HepG2 (cell line): ENCODE data around the gene MLLT10. TPM values are rescaled to one million over a fixed set of nuclear protein-coding genes. Genes with fewer than 3 reads are reported as not detected.

Source experiments
- ATAC-seq: fragments of 200-7000 bp; cut with Tn5 transposase; 3 replicates; pipeline ENCODE4 v1.9.1; 2020; ENCODE audit warnings: mild to moderate bottlenecking, moderate library complexity
- BruUV-seq: library from RNA; stranded (reverse); fragments of 400-500 nt; replicated peaks from 2 replicates; lab custom pipeline; 2021; lab: Mats Ljungman, UMichigan
- CTCF ChIA-PET: fragments of 300-600 bp; formaldehyde crosslinking; extraction: SDS; loops from one replicate; lab custom pipeline; 2021; ENCODE audit warnings: low total read pairs, inconsistent platforms, low intra/inter-chr PET ratio; lab: Yijun Ruan, JAX
- POLR2A ChIA-PET: fragments of 350-600 bp; sonication (Branson Sonifier 250); formaldehyde crosslinking; loops from one replicate; lab custom pipeline; 2020; ENCODE audit warnings: antibody characterized with exemption, inconsistent platforms; lab: Yijun Ruan, JAX
- DNase-seq: peaks from one replicate; pipeline ENCODE4 v3.0.0-alpha.2; 2015; ENCODE audit warnings: low spot score
- FAIRE-seq: peaks from 3 replicates; lab custom pipeline; 2011; peaks lifted over from hg19 to GRCh38; lab: Jason Lieb, UNC
- H2AFZ ChIP-seq: one replicate; pipeline ENCODE4 v1.6.1; 2011; ENCODE audit warnings: low read length, inconsistent platforms
- H3K27ac ChIP-seq: fragments of 300-600 bp; 3 replicates; pipeline ENCODE4 v1.8.0; 2011; ENCODE audit warnings: mixed run types, mild to moderate bottlenecking, mixed read lengths, low read length, inconsistent platforms; ENCODE audit not compliant: insufficient read depth; ENCODE audit errors: extremely low read length
- H3K27me3 ChIP-seq, 2 experiments: fragments of 200-600 bp in 1 of 2; 2 replicates in 1 of 2; 3 replicates in 1 of 2; pipeline versions ENCODE4 v1.6.0 to v1.8.0; 2011; ENCODE audit warnings: low read length in 2 of 2, mild to moderate bottlenecking in 2 of 2, moderate library complexity in 2 of 2, inconsistent platforms in 1 of 2; ENCODE audit not compliant: insufficient read depth in 2 of 2, control insufficient read depth in 1 of 2
- H3K36me3 ChIP-seq, 2 experiments: fragments of 200-600 bp in 1 of 2; replicated peaks in 1 of 2; 2 replicates in 1 of 2; 3 replicates in 1 of 2; pipeline versions ENCODE4 v1.5.1 to v1.8.0; 2011; ENCODE audit warnings: low read length in 2 of 2, inconsistent platforms in 1 of 2; ENCODE audit not compliant: insufficient read depth in 2 of 2, control insufficient read depth in 1 of 2
- H3K4me1 ChIP-seq: 2 replicates; pipeline ENCODE4 v1.5.1; 2012; ENCODE audit warnings: low read length, inconsistent platforms; ENCODE audit not compliant: insufficient read depth
- H3K4me2 ChIP-seq: 2 replicates; pipeline ENCODE4 v1.6.0; 2011; ENCODE audit warnings: low read depth, low read length, inconsistent platforms
- H3K4me3 ChIP-seq, 3 experiments: fragments of 200-600 bp in 1 of 3; sonication (generic), shearing (Covaris generic) in 1 of 3; replicated peaks in 1 of 3; 2 replicates each; pipeline ENCODE4 v1.5.1; 2011 to 2016; ENCODE audit warnings: low read length in 3 of 3, inconsistent platforms in 2 of 3, low read depth in 2 of 3, mild to moderate bottlenecking in 2 of 3, control low read depth in 1 of 3, mixed read lengths in 1 of 3; ENCODE audit not compliant: insufficient read depth in 1 of 3
- H3K79me2 ChIP-seq: one replicate; pipeline ENCODE4 v1.6.1; 2011; ENCODE audit warnings: low read length, inconsistent platforms; ENCODE audit not compliant: insufficient read depth
- H3K9ac ChIP-seq: 2 replicates; pipeline ENCODE4 v1.6.0; 2011; ENCODE audit warnings: mild to moderate bottlenecking, low read depth, low read length, inconsistent platforms; ENCODE audit not compliant: insufficient read depth
- H3K9me3 ChIP-seq: 2 replicates; pipeline ENCODE4 v1.5.1; 2012; ENCODE audit warnings: mild to moderate bottlenecking, low read length
- H4K20me1 ChIP-seq: 2 replicates; pipeline ENCODE4 v1.6.0; 2011; ENCODE audit warnings: inconsistent platforms, mild to moderate bottlenecking, low read length, moderate library complexity; ENCODE audit not compliant: insufficient read depth
- IRX3 ChIP-seq: sonication (generic); formaldehyde crosslinking; IDR thresholded peaks from 2 replicates; pipeline ENCODE4 v1.8.1; 2023; ENCODE audit warnings: mild to moderate bottlenecking, low read depth, missing genetic modification reagents, borderline replicate concordance
- MAFK ChIP-seq, 2 experiments: IDR thresholded peaks in 1 of 2; conservative IDR thresholded peaks in 1 of 2; 2 replicates each; pipeline ENCODE4 v1.6.1; 2011; ENCODE audit warnings: improper control_type of control experiment in 2 of 2, low read length in 2 of 2
- MTA1 ChIP-seq: sonication (generic); formaldehyde crosslinking; IDR thresholded peaks from 2 replicates; pipeline ENCODE4 v1.4.0; 2020; ENCODE audit warnings: missing genetic modification reagents, mild to moderate bottlenecking, borderline replicate concordance
- NR2C2 ChIP-seq: sonication (generic); formaldehyde crosslinking; IDR thresholded peaks from 2 replicates; pipeline ENCODE4 v1.4.0; 2020; ENCODE audit warnings: missing genetic modification reagents, mild to moderate bottlenecking, moderate library complexity, borderline replicate concordance
- RBAK ChIP-seq: sonication (generic); formaldehyde crosslinking; IDR thresholded peaks from 2 replicates; pipeline ENCODE4 v1.5.1; 2020; ENCODE audit warnings: mild to moderate bottlenecking, missing genetic modification reagents
- RBM39 ChIP-seq: fragments of 200-400 bp; formaldehyde crosslinking; IDR thresholded peaks from one replicate; pipeline ENCODE4 v1.6.1; 2018; ENCODE audit warnings: antibody characterized with exemption, mild to moderate bottlenecking, low read depth, low read length; ENCODE audit not compliant: poor library complexity, severe bottlenecking
- TBX3 ChIP-seq: fragments of 450-650 bp; IDR thresholded peaks from 2 replicates; pipeline ENCODE4 v1.6.1; 2017; ENCODE audit warnings: antibody characterized with exemption, mild to moderate bottlenecking, inconsistent platforms, borderline replicate concordance
- TEAD2 ChIP-seq: sonication (generic); formaldehyde crosslinking; IDR thresholded peaks from 2 replicates; pipeline ENCODE4 v1.9.0; 2021; ENCODE audit warnings: missing genetic modification reagents
- ZFP62 ChIP-seq: sonication (generic); formaldehyde crosslinking; IDR thresholded peaks from 2 replicates; pipeline ENCODE4 v1.4.0; 2020; ENCODE audit warnings: missing genetic modification reagents
- ZNF101 ChIP-seq: sonication (generic); formaldehyde crosslinking; IDR thresholded peaks from 2 replicates; pipeline ENCODE4 v1.4.0; 2020; ENCODE audit warnings: mild to moderate bottlenecking, low read depth, missing genetic modification reagents, borderline replicate concordance
- ZNF232 ChIP-seq: sonication (generic); formaldehyde crosslinking; IDR thresholded peaks from 2 replicates; pipeline ENCODE4 v1.4.0; 2020; ENCODE audit warnings: missing genetic modification reagents, borderline replicate concordance
- ZNF598 ChIP-seq: sonication (generic); formaldehyde crosslinking; IDR thresholded peaks from 2 replicates; pipeline ENCODE4 v1.5.1; 2020; ENCODE audit warnings: mild to moderate bottlenecking, missing genetic modification reagents, borderline replicate concordance
- WGBS: methylation state at CpG from one replicate; pipeline ENCODE4 v1.1.6; 2017; ENCODE audit warnings: low lambda C conversion rate; 5-methylcytosine and 5-hydroxymethylcytosine counted together
- in situ Hi-C: cut with HindIII; loops from 2 replicates; pipeline ENCODE4 v1.10.0; 2017; ENCODE audit warnings: low pct_unique_long_range_greater_than_20kb; ENCODE audit not compliant: extremely low pct_ligation_motif_present
- intact Hi-C: fragments of 100-400 bp; cut with micrococcal nuclease; formaldehyde crosslinking; loops from one replicate; pipeline ENCODE4 v1.10.0; 2022; ENCODE audit not compliant: unreplicated experiment
- polyA plus RNA-seq, 8 experiments: library from polyadenylated mRNA; depleted of rRNA in 3 of 8; stranded (reverse) in 7 of 8; unstranded in 1 of 8; fragments of >200 nt; fragmentation: Illumina TruSeq in 4 of 8; extraction: Trizol in 4 of 8; gene quantifications; 2 replicates each; pipeline versions ENCODE4 v1.2.1 to v1.2.3, GENCODE V29; 2011 to 2016; ENCODE audit warnings: low read depth in 4 of 8, missing spikeins in 1 of 8, mixed read lengths in 1 of 8; ENCODE audit not compliant: insufficient read depth in 1 of 8
- total RNA-seq, 5 experiments: library from RNA; depleted of rRNA; stranded (reverse); fragments of >200 nt; fragmentation: Illumina TruSeq; extraction: Trizol; gene quantifications; 2 replicates each; pipeline ENCODE4 v1.2.3, GENCODE V29; 2016; ENCODE audit warnings: low read depth in 1 of 5
- TF ChIP-seq, protein P1 (sequence below): sonication (generic); formaldehyde crosslinking; IDR thresholded peaks from 2 replicates; pipeline ENCODE4 v1.4.0; 2020; ENCODE audit warnings: missing genetic modification reagents, borderline replicate concordance
- TF ChIP-seq, protein P2 (sequence below): sonication (generic); formaldehyde crosslinking; IDR thresholded peaks from 2 replicates; pipeline ENCODE4 v1.4.0; 2020; ENCODE audit warnings: mild to moderate bottlenecking, low read depth, missing genetic modification reagents

Gene MLLT10
- total and polyA plus RNA-seq, 2 of the 13 experiments (the other 11 are each of a cell fraction or from before 2014, with no cell fraction given), result 51.3 to 84.1 TPM

DNA sequence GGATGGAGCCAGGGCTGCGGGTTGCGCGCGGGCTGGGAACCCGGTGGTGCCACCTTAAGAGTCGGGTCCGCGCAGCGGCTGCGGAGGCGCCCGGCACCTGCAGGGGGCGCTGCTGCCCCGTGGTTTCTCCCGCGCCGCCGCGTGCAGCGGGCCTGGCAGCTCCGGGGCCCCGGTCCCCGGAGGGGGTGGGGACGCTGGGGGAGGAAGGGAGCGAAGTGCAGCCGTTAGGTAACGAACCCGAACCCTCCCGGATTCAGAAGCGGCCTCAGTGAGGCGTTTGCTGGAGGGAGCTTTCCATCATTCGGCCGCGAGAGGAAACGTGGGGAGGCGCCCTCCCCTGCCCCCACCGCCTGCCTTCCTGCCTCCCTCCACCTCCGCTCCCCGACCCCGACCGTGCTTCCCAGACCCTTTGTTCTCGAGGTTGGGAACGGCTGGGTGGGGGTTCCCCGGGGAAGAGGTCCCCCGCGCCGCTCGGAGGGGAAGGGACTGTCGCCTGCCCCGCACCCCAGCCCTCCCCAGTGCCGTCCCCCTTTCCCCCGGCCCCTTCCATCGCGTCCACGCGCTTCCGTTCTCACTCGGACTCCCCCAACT lies 38.2 kb upstream of the MLLT10 start (continued):
- peak; percentile 64; the same call in 1 of the 2 replicates for TF ChIP-seq RBAK (CRISPR knock-in tag)
- peak; percentile 59; the same call in 1 of the 2 replicates for TF ChIP-seq ZNF101 (CRISPR knock-in tag)

DNA sequence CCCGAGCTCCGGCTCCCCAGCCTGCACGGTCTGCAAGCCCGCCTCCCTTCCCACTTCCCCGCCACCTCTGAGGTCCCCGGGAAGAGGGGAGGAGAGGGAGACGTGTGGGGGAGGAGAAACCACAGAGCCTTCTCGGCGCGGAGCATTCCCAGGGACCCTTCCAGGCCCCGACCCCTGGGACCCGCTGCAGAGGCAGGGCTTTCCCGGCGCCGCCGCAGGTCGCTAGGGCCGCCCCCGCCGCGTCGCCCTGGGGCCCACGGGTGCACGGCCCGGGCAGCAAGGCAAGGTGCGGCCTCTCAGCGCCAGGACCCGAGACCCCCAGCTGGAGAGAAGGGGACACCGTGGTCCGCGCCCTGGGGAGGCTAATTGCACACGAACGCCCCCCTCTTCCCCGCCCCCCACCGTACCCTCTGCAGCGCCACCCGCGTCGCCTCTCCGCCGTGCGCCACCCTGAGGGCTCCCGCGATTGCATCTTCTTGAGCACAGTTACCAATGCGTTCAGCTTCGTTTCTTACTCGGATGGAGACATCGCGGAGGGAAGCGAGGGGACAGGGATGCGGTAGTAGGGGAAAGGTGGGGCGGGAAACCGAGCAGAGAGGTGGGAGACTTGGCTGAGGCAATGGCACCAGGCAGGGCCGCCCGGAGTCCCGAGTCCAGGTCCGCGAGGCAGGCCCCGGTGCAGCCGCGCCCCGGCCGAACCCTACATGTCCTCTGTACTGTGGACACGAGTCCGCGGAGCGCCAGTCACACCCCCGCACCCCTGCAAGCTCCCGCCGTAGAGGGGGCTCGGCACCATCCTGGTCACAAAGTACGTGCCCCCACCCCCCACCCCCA lies 37.5 kb upstream of the MLLT10 start:
- 2% methylated on average over 56 of the region's 72 CpGs for whole genome bisulfite sequencing
- Histone ChIP-seq H3K9me3 (no peaks in the 10 kb centered on the region), H3K4me1 (peaks cover 45% of the 10 kb centered on the region), H3K36me3 (no peaks in the 10 kb centered on the region), H2AFZ (no peak overlapping the region), H3K27ac (peak overlapping the region; percentile 98), H4K20me1 (no peaks in the 10 kb centered on the region), H3K27me3 (no peaks in the 10 kb centered on the region; a peak in 1 of 5 replicates), H3K9ac (peak overlapping the region; percentile 94), H3K4me3 (peak overlapping the region; percentile 82 to 95 (median 83)), H3K4me2 (peak overlapping the region; percentile 85), H3K79me2 (peaks cover 5% of the 10 kb centered on the region)
- ATAC-seq, result peak; percentile 61
- in situ Hi-C loops (loop anchor here (10.0 to 25.0 kb wide), 2 partner anchors 209 to 458 kb away; no protein-coding TSS in a partner anchor), intact Hi-C loops (loop anchor here (1.0 to 10.0 kb wide), 6 partner anchors 20 to 456 kb away; partner anchors contain the start of gene SKIDA1)
- no peak for FAIRE-seq
- DNase-seq, result peak; percentile 54
- ChIA-PET POLR2A (interaction anchor here (0.6 to 5.1 kb wide), 33 partner anchors 9 to 1714 kb away, joined by 3 to 294 read pairs (median 5); partner anchors contain the start of genes MLLT10 and SKIDA1), CTCF (interaction anchor here (0.8 to 2.9 kb wide), 10 partner anchors 10 to 314 kb away, joined by 3 to 13 read pairs (median 6); partner anchors contain the start of genes MLLT10 and SKIDA1)
- TSS peak; percentile 91 for BruUV-seq
- TF ChIP-seq, protein P1, sequence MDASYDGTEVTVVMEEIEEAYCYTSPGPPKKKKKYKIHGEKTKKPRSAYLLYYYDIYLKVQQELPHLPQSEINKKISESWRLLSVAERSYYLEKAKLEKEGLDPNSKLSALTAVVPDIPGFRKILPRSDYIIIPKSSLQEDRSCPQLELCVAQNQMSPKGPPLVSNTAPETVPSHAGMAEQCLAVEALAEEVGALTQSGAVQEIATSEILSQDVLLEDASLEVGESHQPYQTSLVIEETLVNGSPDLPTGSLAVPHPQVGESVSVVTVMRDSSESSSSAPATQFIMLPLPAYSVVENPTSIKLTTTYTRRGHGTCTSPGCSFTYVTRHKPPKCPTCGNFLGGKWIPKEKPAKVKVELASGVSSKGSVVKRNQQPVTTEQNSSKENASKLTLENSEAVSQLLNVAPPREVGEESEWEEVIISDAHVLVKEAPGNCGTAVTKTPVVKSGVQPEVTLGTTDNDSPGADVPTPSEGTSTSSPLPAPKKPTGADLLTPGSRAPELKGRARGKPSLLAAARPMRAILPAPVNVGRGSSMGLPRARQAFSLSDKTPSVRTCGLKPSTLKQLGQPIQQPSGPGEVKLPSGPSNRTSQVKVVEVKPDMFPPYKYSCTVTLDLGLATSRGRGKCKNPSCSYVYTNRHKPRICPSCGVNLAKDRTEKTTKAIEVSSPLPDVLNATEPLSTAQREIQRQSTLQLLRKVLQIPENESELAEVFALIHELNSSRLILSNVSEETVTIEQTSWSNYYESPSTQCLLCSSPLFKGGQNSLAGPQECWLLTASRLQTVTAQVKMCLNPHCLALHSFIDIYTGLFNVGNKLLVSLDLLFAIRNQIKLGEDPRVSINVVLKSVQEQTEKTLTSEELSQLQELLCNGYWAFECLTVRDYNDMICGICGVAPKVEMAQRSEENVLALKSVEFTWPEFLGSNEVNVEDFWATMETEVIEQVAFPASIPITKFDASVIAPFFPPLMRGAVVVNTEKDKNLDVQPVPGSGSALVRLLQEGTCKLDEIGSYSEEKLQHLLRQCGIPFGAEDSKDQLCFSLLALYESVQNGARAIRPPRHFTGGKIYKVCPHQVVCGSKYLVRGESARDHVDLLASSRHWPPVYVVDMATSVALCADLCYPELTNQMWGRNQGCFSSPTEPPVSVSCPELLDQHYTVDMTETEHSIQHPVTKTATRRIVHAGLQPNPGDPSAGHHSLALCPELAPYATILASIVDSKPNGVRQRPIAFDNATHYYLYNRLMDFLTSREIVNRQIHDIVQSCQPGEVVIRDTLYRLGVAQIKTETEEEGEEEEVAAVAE (CRISPR knock-in tag), result no peak
- TF ChIP-seq NR2C2 (peak; percentile 25), ZFP62 (CRISPR knock-in tag) (no peak), ZNF232 (no peak), MAFK (conservative IDR thresholded peaks at IDR 0.05 in 1 of 2, IDR thresholded peaks at IDR 0.05 in 1 of 2; ENCODE audit: low read length in 2 of 2) (no peak), TEAD2 (peak; percentile 43; the same call in 1 of the 2 replicates), IRX3 (CRISPR knock-in tag) (no peak), ZNF598 (CRISPR knock-in tag) (peak; percentile 87), MTA1 (CRISPR knock-in tag) (peak; percentile 67; the same call in 1 of the 2 replicates), TBX3 (no peak; the same call in 1 of the 2 replicates), RBM39 (peak; percentile 41)
- TF ChIP-seq, protein P2, sequence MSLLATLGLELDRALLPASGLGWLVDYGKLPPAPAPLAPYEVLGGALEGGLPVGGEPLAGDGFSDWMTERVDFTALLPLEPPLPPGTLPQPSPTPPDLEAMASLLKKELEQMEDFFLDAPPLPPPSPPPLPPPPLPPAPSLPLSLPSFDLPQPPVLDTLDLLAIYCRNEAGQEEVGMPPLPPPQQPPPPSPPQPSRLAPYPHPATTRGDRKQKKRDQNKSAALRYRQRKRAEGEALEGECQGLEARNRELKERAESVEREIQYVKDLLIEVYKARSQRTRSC (CRISPR knock-in tag), result peak; percentile 67
